GM12878 (cell line): Measurements from ENCODE around the gene LASP1. TPM values are rescaled to one million over a fixed set of nuclear protein-coding genes. Genes with fewer than 3 reads are reported as not detected.

Experiments used
- ATAC-seq: fragments of 200-7000 bp; cut with Tn5 transposase; 3 replicates; pipeline ENCODE4 v1.9.1; 2020; ENCODE audit warnings: mild to moderate bottlenecking, moderate library complexity
- BruUV-seq: library from RNA; stranded (reverse); fragments of 400-500 nt; replicated peaks from 2 replicates; lab custom pipeline; 2021; lab: Mats Ljungman, UMichigan
- CTCF ChIA-PET: fragments of 300-600 bp; sonication (Branson Sonifier 250); formaldehyde crosslinking; extraction: SDS; loops from one replicate; lab custom pipeline; 2021; ENCODE audit warnings: inconsistent platforms; lab: Yijun Ruan, JAX
- POLR2A ChIA-PET: fragments of 350-600 bp; formaldehyde crosslinking; extraction: SDS; loops from one replicate; lab custom pipeline; 2021; ENCODE audit warnings: inconsistent platforms; lab: Charles Lee
- RAD21 ChIA-PET: fragments of 300-600 bp; sonication (Branson Sonifier 250); formaldehyde crosslinking; loops from one replicate; lab custom pipeline; 2023; ENCODE audit warnings: antibody characterized with exemption; ENCODE audit not compliant: unreplicated experiment; lab: Charles Lee
- SMC1A ChIA-PET: fragments of 300-600 bp; sonication (Branson Sonifier 250); formaldehyde crosslinking; loops from one replicate; lab custom pipeline; 2023; ENCODE audit not compliant: unreplicated experiment, uncharacterized antibody; lab: Charles Lee
- DNase-seq: peaks from one replicate; pipeline ENCODE4 v3.0.0-alpha.2; 2011; ENCODE audit warnings: low read depth, low spot score
- FAIRE-seq: peaks from 3 replicates; lab custom pipeline; 2011; peaks lifted over from hg19 to GRCh38; lab: Jason Lieb, UNC
- H2AFZ ChIP-seq: 2 replicates; pipeline ENCODE4 v1.6.0; 2011; ENCODE audit warnings: low read depth, low read length, control low read depth; ENCODE audit not compliant: control insufficient read depth
- H3K27ac ChIP-seq: 2 replicates; pipeline ENCODE4 v1.5.1; 2011; ENCODE audit warnings: control low read depth; ENCODE audit not compliant: control insufficient read depth, insufficient read depth
- H3K27me3 ChIP-seq, 2 experiments: replicated peaks in 1 of 2; 2 replicates each; pipeline versions ENCODE4 v1.6.0 to v1.6.1; 2011; ENCODE audit warnings: low read length in 1 of 2; ENCODE audit not compliant: control insufficient read depth in 2 of 2, insufficient read depth in 2 of 2
- H3K36me3 ChIP-seq, 2 experiments: 2 replicates each; pipeline ENCODE4 v1.5.1; 2011; ENCODE audit warnings: low read length in 1 of 2; ENCODE audit not compliant: control insufficient read depth in 2 of 2, insufficient read depth in 2 of 2
- H3K4me1 ChIP-seq: 2 replicates; pipeline ENCODE4 v1.6.1; 2011; ENCODE audit warnings: mild to moderate bottlenecking, low read length, moderate library complexity, mixed read lengths; ENCODE audit not compliant: control insufficient read depth, insufficient read depth
- H3K4me2 ChIP-seq: 2 replicates; pipeline ENCODE4 v1.6.0; 2011; ENCODE audit warnings: control low read depth; ENCODE audit not compliant: control insufficient read depth, insufficient read depth
- H3K4me3 ChIP-seq: fragments of 200-600 bp; sonication (generic); 2 replicates; pipeline ENCODE4 v1.5.1; 2016
- H3K79me2 ChIP-seq: 2 replicates; pipeline ENCODE4 v1.6.0; 2011; ENCODE audit warnings: low read length; ENCODE audit not compliant: control insufficient read depth, insufficient read depth
- H3K9ac ChIP-seq: 2 replicates; pipeline ENCODE4 v1.8.0; 2011; ENCODE audit warnings: low read length, control low read depth, mixed read lengths; ENCODE audit not compliant: control insufficient read depth, insufficient read depth
- H3K9me3 ChIP-seq: replicated peaks from 3 replicates; pipeline ENCODE4 v1.5.1; 2011; ENCODE audit warnings: mild to moderate bottlenecking, low read length; ENCODE audit not compliant: control insufficient read depth, insufficient read depth
- H4K20me1 ChIP-seq: 2 replicates; pipeline ENCODE4 v1.6.0; 2011; ENCODE audit not compliant: control insufficient read depth, insufficient read depth
- HDAC2 ChIP-seq: fragments of 200-600 bp; sonication (generic); IDR thresholded peaks from 2 replicates; pipeline ENCODE4 v1.6.1; 2017
- NFYB ChIP-seq: IDR thresholded peaks from 2 replicates; pipeline ENCODE4 v1.6.1; 2011; ENCODE audit warnings: low read depth, mild to moderate bottlenecking, low read length, improper control_type of control experiment, moderate library complexity; ENCODE audit not compliant: insufficient read depth
- PAX8 ChIP-seq: fragments of 450-650 bp; IDR thresholded peaks from 2 replicates; pipeline ENCODE4 v1.6.1; 2017; ENCODE audit warnings: mild to moderate bottlenecking, moderate library complexity
- TCF12 ChIP-seq: IDR thresholded peaks from 2 replicates; pipeline ENCODE4 v1.6.1; 2011; ENCODE audit warnings: low read depth, mild to moderate bottlenecking, low read length
- TCF3 ChIP-seq: IDR thresholded peaks from 2 replicates; pipeline ENCODE4 v1.6.1; 2012; ENCODE audit warnings: low read depth, mild to moderate bottlenecking, low read length, borderline replicate concordance; ENCODE audit not compliant: insufficient read depth
- WGBS: methylation state at CpG from one replicate; pipeline ENCODE4 v1.1.6; 2016; ENCODE audit warnings: low lambda C conversion rate; ENCODE audit not compliant: insufficient replicate concordance, insufficient coverage; ENCODE audit errors: missing lambda C conversion rate; 5-methylcytosine and 5-hydroxymethylcytosine counted together
- in situ Hi-C: fragments of 300-500 bp; cut with MboI; formaldehyde crosslinking; loops from 9 replicates; pipeline ENCODE4 v1.14.3; 2018; ENCODE audit warnings: mixed read lengths
- intact Hi-C: fragments of 100-400 bp; cut with micrococcal nuclease; formaldehyde crosslinking; loops from one replicate; pipeline ENCODE4 v1.14.2; 2022; ENCODE audit not compliant: unreplicated experiment
- polyA plus RNA-seq, 11 experiments: library from polyadenylated mRNA; depleted of rRNA in 4 of 11; unstranded in 6 of 11; stranded (reverse) in 5 of 11; fragments of >200 nt; fragmentation: Nextera tagmentation in 4 of 11; fragmentation: Illumina TruSeq in 1 of 11; extraction: Ambion mirVana in 4 of 11; extraction: Trizol in 1 of 11; gene quantifications; 1 replicate in 1 of 11; 2 replicates in 10 of 11; pipeline versions ENCODE4 v1.2.1 to v1.2.3, GENCODE V29; 2011 to 2016; ENCODE audit warnings: inconsistent platforms in 2 of 11, missing spikeins in 2 of 11, low read depth in 1 of 11
- total RNA-seq, 4 experiments: library from RNA; depleted of rRNA in 3 of 4; stranded (reverse); fragments of >200 nt in 3 of 4; fragmentation: Illumina TruSeq in 1 of 4; extraction: Trizol in 1 of 4; gene quantifications; 2 replicates each; pipeline versions ENCODE4 v1.2.1 to v1.2.3, GENCODE V29; 2013 to 2021
- TF ChIP-seq, protein P1 (sequence below): fragments of 450-650 bp; IDR thresholded peaks from 2 replicates; pipeline ENCODE4 v1.6.1; 2017; ENCODE audit warnings: mild to moderate bottlenecking, moderate library complexity

LASP1 gene
- total and polyA plus RNA-seq, 10 of the 15 experiments (the other 5 are each of a cell fraction or from before 2014, with no cell fraction given) = 21.0 to 114 (median 59.3) TPM

DNA sequence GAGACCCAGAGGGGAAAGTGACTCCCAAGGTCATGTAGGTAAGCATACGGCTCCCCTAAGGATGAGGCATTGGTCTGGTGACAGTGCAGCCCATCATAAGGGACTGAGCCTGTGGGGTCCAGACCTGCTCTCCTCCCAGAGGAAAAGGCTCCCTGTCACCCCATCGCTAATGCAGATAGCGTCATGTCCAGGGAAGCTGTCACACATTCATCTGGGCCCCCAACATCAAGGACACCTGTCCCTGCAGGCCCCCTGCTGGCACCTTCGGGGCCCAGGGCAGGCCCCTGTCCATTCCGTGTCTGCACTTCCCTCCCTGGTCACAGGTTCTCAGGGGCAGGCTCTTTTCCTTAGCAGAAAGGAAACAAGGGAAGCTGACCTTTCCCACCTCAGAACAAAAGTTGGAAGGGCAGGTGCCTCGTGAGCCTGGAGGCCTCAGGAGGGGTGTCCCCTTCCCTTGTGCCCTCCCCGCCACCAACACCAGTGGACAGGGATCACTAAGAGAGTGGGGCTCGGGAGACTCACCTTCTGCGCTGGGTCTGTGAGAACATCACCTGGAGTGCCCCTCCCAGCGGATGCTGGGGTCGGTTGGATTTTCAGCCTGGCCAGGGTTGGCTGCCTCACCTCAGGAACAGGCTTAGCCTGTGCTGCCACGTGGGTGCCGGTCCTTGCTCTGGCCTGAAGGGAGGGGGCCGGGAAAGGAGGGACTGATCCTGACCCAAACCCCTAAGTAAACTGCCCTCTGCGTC is 38.2 kb downstream of the LASP1 start:
- peaks cover 2% of the 10 kb centered on the region for H3K79me2 ChIP-seq
- TF ChIP-seq PAX8 (no peak), NFYB (no peak)
- H3K4me3 ChIP-seq = no peak overlapping the region
- SMC1A ChIA-PET = interaction anchor here (0.8 to 2.5 kb wide), 5 partner anchors 9 to 246 kb away, joined by 3 to 10 read pairs (median 3); no protein-coding TSS in a partner anchor
- no peak overlapping the region for H3K9ac ChIP-seq
- H3K4me1 ChIP-seq = peaks cover 5% of the 10 kb centered on the region
- H3K27me3 ChIP-seq = no peaks in the 10 kb centered on the region
- POLR2A ChIA-PET = interaction anchor here (1.0 to 1.7 kb wide), 2 partner anchors 9 to 37 kb away, joined by 3 to 5 read pairs; no protein-coding TSS in a partner anchor
- intact Hi-C loops = no loop called here
- peak; percentile 28; the same call in 2 of the 3 replicates for ATAC-seq
- WGBS = 66% methylated on average over 15 of the region's 15 CpGs
- H3K9me3 ChIP-seq = no peaks in the 10 kb centered on the region
- RAD21 ChIA-PET = interaction anchor here (1.2 kb wide), 1 partner anchor 40 kb away, joined by 6 read pairs; no protein-coding TSS in a partner anchor
- H3K36me3 ChIP-seq = peaks cover under 1 to 17% of the 10 kb centered on the region in 2 experiments; a peak in 3 of 4 replicates
- no peak for FAIRE-seq
- no peak overlapping the region; the same call in 1 of the 2 replicates for H3K27ac ChIP-seq
- in situ Hi-C loops = no loop called here
- H4K20me1 ChIP-seq = no peaks in the 10 kb centered on the region
- no TSS peak for BruUV-seq
- CTCF ChIA-PET = interaction anchor here (1.6 kb wide), 1 partner anchor 10 kb away, joined by 4 read pairs; no protein-coding TSS in a partner anchor
- no peak for DNase-seq
- H2AFZ ChIP-seq = no peak overlapping the region
- H3K4me2 ChIP-seq = no peak overlapping the region

DNA sequence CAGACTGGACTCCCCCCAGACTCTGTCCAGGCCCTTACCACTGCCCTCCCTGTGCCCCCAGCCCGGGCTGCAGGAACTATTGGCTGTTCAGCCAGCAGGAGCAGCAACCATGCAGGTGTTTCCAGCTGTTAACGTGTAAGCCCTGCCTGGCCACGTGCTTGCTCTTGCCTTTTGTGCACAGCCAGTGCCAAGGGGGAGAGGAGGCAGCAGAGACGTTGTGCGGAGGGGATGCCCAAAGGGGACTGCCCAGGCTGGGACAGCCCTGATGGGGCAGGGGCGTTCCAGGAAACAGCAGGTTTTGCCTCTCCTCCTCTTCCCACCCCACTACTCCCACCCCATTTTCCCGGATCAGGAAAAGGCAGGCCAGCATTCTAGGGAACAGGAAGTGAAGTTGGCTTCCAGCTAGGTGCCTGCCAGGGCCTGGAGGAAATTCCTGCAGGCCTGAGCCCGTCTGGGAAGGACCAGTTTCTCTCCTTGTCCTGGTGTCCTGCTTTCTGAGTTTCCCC is 38.9 kb downstream of the LASP1 start:
- no peaks in the 10 kb centered on the region for H4K20me1 ChIP-seq
- no peak overlapping the region; the same call in 1 of the 2 replicates for H3K27ac ChIP-seq
- POLR2A ChIA-PET = interaction anchor here (1.0 to 1.7 kb wide), 2 partner anchors 10 to 37 kb away, joined by 3 to 5 read pairs; no protein-coding TSS in a partner anchor
- peaks cover 2% of the 10 kb centered on the region for H3K79me2 ChIP-seq
- in situ Hi-C loops (no loop called here), intact Hi-C loops (no loop called here)
- H3K4me3 ChIP-seq = no peak overlapping the region
- no peaks in the 10 kb centered on the region for H3K27me3 ChIP-seq
- H2AFZ ChIP-seq = no peak overlapping the region
- TF ChIP-seq TCF12 (0 out of 2 replicates have a peak, but pooled peaks have one; percentile 37), HDAC2 (no peak), TCF3 (0 out of 2 replicates have a peak, but pooled peaks have one; percentile 57)
- TF ChIP-seq, protein P1, sequence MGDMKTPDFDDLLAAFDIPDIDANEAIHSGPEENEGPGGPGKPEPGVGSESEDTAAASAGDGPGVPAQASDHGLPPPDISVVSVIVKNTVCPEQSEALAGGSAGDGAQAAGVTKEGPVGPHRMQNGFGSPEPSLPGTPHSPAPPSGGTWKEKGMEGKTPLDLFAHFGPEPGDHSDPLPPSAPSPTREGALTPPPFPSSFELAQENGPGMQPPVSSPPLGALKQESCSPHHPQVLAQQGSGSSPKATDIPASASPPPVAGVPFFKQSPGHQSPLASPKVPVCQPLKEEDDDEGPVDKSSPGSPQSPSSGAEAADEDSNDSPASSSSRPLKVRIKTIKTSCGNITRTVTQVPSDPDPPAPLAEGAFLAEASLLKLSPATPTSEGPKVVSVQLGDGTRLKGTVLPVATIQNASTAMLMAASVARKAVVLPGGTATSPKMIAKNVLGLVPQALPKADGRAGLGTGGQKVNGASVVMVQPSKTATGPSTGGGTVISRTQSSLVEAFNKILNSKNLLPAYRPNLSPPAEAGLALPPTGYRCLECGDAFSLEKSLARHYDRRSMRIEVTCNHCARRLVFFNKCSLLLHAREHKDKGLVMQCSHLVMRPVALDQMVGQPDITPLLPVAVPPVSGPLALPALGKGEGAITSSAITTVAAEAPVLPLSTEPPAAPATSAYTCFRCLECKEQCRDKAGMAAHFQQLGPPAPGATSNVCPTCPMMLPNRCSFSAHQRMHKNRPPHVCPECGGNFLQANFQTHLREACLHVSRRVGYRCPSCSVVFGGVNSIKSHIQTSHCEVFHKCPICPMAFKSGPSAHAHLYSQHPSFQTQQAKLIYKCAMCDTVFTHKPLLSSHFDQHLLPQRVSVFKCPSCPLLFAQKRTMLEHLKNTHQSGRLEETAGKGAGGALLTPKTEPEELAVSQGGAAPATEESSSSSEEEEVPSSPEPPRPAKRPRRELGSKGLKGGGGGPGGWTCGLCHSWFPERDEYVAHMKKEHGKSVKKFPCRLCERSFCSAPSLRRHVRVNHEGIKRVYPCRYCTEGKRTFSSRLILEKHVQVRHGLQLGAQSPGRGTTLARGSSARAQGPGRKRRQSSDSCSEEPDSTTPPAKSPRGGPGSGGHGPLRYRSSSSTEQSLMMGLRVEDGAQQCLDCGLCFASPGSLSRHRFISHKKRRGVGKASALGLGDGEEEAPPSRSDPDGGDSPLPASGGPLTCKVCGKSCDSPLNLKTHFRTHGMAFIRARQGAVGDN = 0 out of 2 replicates have a peak, but pooled peaks have one; percentile 27
- peaks cover 5% of the 10 kb centered on the region for H3K4me1 ChIP-seq
- SMC1A ChIA-PET = interaction anchor here (0.6 to 1.3 kb wide), 4 partner anchors 9 to 48 kb away, joined by 3 read pairs; no protein-coding TSS in a partner anchor
- no peak for FAIRE-seq
- DNase-seq = no peak
- H3K4me2 ChIP-seq = no peak overlapping the region
- 16% methylated on average over 8 of the region's 8 CpGs for WGBS
- CTCF ChIA-PET = no interaction called here
- no peaks in the 10 kb centered on the region for H3K9me3 ChIP-seq
- ATAC-seq = peak; percentile 90
- no TSS peak for BruUV-seq
- peaks cover 4 to 17% of the 10 kb centered on the region in 2 experiments; a peak in 3 of 4 replicates for H3K36me3 ChIP-seq
- RAD21 ChIA-PET = no interaction called here
- no peak overlapping the region for H3K9ac ChIP-seq
